Testis (tissue), 3 donors: ENCODE data around the gene PITPNC1. TPM values are rescaled to one million over a fixed set of nuclear protein-coding genes. Genes with fewer than 3 reads are reported as not detected.
"Not testable (repeated sequence)": the region's sequence is repeated elsewhere in the genome, so short reads cannot be mapped to it uniquely, and the experiment has no call there.

Experiments used
- DNase-seq: peaks from one replicate; pipeline ENCODE4 v3.0.0-alpha.2; 2019
- H3K27ac ChIP-seq, 2 donors: fragments of 200-600 bp; sonication (generic); one replicate each; pipeline ENCODE4 v1.5.1; 2019
- H3K27me3 ChIP-seq: fragments of 200-600 bp; sonication (generic); one replicate; pipeline ENCODE4 v1.5.1; 2019
- H3K36me3 ChIP-seq: fragments of 200-600 bp; sonication (generic); one replicate; pipeline ENCODE4 v1.5.1; 2017; ENCODE audit warnings: low read depth; ENCODE audit errors: missing control alignments
- H3K4me1 ChIP-seq: fragments of 200-600 bp; sonication (generic); one replicate; pipeline ENCODE4 v1.5.1; 2019
- H3K4me3 ChIP-seq, 2 donors: fragments of 200-600 bp; sonication (generic); one replicate each; pipeline ENCODE4 v1.5.1; 2017 to 2019
- H3K9me3 ChIP-seq: fragments of 200-600 bp; sonication (generic); one replicate; pipeline ENCODE4 v1.5.1; 2017
- POLR2A ChIP-seq: fragments of 450-650 bp; IDR thresholded peaks from one replicate; pipeline ENCODE4 v1.6.1; 2017; ENCODE audit warnings: antibody characterized with exemption, mild to moderate bottlenecking, moderate library complexity
- WGBS, 2 donors: methylation state at CpG; one replicate each; pipeline ENCODE4 v1.1.5; 2018; 5-methylcytosine and 5-hydroxymethylcytosine counted together
- intact Hi-C: fragments of 100-400 bp; cut with DNase I; formaldehyde crosslinking; loops from one replicate; pipeline ENCODE4 v1.15.1; 2023; ENCODE audit warnings: low total_unique reads
- polyA plus RNA-seq: library from polyadenylated mRNA; stranded (reverse); fragments of 350-450 nt; fragmentation: Illumina TruSeq; extraction: RNeasy Lipid Tissue Mini Kit (QIAGEN cat#74804); gene quantifications from one replicate; pipeline ENCODE4 v1.2.3, GENCODE V29; 2014; ENCODE audit warnings: low read depth, low replicate concordance; ENCODE audit not compliant: insufficient read depth
- total RNA-seq, 2 donors: library from RNA; depleted of rRNA; stranded (reverse); fragments of >200 nt; gene quantifications; one replicate each; pipeline ENCODE4 v1.2.3, GENCODE V29; 2016
- TF ChIP-seq, protein P1 (sequence below), 3 experiments: fragments of 450-650 bp in 2 of 3; fragments of 200-600 bp in 1 of 3; sonication (generic) in 1 of 3; IDR thresholded peaks; one replicate each; pipeline ENCODE4 v1.5.1; 2016 to 2019; ENCODE audit warnings: antibody characterized with exemption in 3 of 3, mild to moderate bottlenecking in 2 of 3, moderate library complexity in 1 of 3

Gene PITPNC1
- total and polyA plus RNA-seq, 3 donors from 2014 or later: 8.3 to 12.8 (median 12.2) TPM

DNA sequence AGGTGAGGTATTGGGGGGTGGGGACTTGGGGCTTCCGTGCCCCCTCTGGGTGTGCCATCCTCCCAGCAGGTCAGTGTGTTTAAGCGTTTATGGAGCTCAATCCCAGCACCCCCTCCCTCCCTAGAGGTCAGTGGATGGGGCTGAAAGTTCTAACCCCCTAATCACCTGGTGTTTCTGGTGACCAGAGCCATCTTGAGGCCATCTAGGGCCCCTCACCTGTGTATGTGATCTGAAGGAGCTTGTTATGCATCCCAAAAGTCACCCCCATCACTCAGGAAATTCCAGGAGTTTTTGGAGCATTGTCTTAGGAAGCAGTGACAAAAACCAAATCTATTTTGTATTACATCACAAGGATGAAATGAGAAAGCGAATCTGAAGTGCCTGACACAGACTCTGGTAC is 272.8 kb downstream of the PITPNC1 start:
- no peaks in the 10 kb centered on the region for H3K36me3 ChIP-seq
- DNase-seq: no peak
- WGBS, 2 donors: 93 to 95% methylated on average over 3 of the region's 3 CpGs
- H3K27me3 ChIP-seq: no peaks in the 10 kb centered on the region
- no peak overlapping the region for H3K4me3 ChIP-seq
- no peak overlapping the region for H3K27ac ChIP-seq
- intact Hi-C loops: no loop called here
- H3K9me3 ChIP-seq: no peaks in the 10 kb centered on the region
- peaks cover 5% of the 10 kb centered on the region for H3K4me1 ChIP-seq
- TF ChIP-seq, protein P1, sequence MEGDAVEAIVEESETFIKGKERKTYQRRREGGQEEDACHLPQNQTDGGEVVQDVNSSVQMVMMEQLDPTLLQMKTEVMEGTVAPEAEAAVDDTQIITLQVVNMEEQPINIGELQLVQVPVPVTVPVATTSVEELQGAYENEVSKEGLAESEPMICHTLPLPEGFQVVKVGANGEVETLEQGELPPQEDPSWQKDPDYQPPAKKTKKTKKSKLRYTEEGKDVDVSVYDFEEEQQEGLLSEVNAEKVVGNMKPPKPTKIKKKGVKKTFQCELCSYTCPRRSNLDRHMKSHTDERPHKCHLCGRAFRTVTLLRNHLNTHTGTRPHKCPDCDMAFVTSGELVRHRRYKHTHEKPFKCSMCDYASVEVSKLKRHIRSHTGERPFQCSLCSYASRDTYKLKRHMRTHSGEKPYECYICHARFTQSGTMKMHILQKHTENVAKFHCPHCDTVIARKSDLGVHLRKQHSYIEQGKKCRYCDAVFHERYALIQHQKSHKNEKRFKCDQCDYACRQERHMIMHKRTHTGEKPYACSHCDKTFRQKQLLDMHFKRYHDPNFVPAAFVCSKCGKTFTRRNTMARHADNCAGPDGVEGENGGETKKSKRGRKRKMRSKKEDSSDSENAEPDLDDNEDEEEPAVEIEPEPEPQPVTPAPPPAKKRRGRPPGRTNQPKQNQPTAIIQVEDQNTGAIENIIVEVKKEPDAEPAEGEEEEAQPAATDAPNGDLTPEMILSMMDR (IDR thresholded peaks at IDR 0.05): no peak
- TF ChIP-seq POLR2A: no peak

DNA sequence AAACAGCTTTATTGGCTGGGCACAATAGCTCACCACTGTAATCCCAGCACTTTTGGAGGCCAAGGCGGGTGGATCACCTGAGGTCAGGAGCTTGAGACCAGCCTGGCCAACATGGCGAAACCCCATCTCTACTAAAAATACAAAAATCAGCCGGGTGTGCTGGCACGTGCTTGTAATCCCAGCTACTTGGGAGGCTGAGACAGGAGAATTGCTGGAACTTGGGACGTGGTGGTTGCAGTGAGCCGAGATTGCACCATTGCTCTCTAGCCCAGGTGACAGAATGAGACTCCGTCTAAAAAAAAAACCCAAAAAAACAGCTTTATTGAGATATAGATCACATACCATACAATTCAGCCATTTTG is 274.1 kb downstream of the PITPNC1 start:
- H3K36me3 ChIP-seq, H3K9me3 ChIP-seq, H3K4me3 ChIP-seq, H3K4me1 ChIP-seq, H3K27ac ChIP-seq, DNase-seq, intact Hi-C loops, H3K27me3 ChIP-seq: not testable (repeated sequence)
- WGBS, 2 donors: 82 to 89% methylated on average over 7 of the region's 7 CpGs

DNA sequence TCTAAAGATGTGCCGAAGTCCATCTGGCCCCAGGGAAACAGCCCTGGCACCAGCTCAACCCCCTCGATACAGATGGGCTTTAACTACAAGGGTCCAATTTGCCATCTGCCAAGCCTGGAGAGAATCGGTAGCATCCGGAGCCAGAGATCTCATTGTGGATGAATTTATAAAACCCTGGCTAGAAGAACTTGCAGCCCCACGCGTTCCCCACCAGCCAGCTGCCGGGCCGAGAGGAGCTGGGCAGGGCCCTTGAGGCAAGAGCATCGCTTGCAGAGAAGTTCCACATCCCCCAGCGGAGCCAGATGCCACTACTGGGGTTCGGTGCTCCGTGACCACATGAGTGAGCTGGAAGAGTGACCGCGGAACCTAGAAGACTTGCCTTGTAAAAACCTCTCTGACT is 275.4 kb downstream of the PITPNC1 start:
- H3K36me3 ChIP-seq: no peaks in the 10 kb centered on the region
- peaks cover 5% of the 10 kb centered on the region for H3K4me1 ChIP-seq
- no peak for DNase-seq
- H3K4me3 ChIP-seq: no peak overlapping the region
- H3K27me3 ChIP-seq: no peaks in the 10 kb centered on the region
- intact Hi-C loops: no loop called here
- H3K9me3 ChIP-seq: no peaks in the 10 kb centered on the region
- TF ChIP-seq, protein P1 (IDR thresholded peaks at IDR 0.05): no peak
- no peak for TF ChIP-seq POLR2A
- no peak overlapping the region for H3K27ac ChIP-seq
- WGBS, 2 donors: 94 to 98% methylated on average over 12 to 14 of the region's 14 CpGs

DNA sequence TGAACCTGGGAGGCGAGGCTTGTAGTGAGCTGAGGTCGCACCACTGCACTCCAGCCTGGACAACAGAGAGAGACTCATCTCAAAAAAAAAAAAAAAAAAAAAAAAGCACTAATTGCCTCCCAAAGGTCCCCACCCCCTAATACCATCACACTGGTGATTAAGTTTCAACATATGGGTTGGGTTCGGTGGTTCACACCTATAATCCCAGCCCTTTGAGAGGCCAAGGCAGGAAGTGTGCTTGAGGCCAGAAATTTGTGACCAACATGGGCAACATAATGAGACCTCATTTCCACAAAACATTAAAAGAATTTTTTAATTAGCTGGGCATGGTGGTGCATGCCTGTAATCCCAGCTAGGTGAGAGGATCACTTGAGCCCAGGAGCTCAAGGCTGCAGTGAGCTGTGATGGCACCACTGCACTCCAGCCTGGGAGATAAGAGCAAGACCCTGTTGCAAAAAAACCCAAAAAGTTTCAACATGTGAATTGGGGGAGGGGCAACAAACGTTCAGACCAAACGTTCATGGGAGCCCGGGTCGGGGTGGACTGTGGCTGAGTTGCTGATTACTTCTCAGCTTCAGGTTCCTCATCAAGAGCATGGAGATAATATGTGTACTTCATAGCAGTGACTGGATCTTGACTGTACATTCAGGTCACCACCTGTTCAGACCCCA is 278.5 kb downstream of the PITPNC1 start:
- TF ChIP-seq POLR2A: no peak
- TF ChIP-seq, protein P1 (IDR thresholded peaks at IDR 0.05): no peak
- H3K4me1 ChIP-seq: no peaks in the 10 kb centered on the region
- WGBS, 2 donors: 77 to 84% methylated on average over 4 to 7 of the region's 7 CpGs
- DNase-seq: no peak
- no peak overlapping the region for H3K4me3 ChIP-seq
- H3K27me3 ChIP-seq: no peaks in the 10 kb centered on the region
- intact Hi-C loops: no loop called here
- no peaks in the 10 kb centered on the region for H3K9me3 ChIP-seq
- H3K36me3 ChIP-seq: no peaks in the 10 kb centered on the region
- H3K27ac ChIP-seq: no peak overlapping the region

DNA sequence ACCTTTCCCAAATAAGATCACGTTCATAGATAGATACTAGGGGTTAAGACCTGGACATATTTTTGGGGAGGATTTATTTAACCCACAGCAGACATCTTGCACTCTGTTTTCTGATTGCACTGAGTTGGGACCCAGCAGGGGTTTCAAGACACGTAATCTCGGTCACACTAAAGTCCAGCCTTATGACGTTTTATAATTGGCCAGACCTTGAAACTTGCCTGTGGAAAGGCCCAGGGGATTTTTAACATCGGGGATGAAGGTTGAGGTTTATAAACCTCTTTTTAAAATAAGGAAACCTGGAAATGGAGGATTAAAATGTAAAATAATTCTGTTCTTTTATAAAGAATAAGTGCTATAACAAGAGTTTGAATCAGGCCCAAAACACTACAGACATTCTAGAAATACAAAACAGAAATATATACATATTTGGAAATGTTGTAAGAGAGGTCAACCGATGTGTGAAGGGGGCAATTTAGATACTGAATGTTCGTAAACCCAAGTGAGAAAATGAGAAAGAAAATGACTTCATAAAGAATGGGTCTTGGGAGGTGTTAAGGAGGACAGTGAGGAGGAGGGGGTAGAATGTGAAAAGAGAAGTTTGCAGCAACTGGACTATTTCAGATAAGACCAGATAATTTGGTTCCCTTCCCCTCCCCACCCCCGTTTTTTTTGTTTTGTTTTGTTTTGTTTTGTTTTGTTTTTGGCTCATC is 279.6 kb downstream of the PITPNC1 start:
- Histone ChIP-seq H3K4me1 (no peaks in the 10 kb centered on the region), H3K36me3 (no peaks in the 10 kb centered on the region), H3K27ac (no peak overlapping the region), H3K27me3 (no peaks in the 10 kb centered on the region), H3K4me3 (no peak overlapping the region), H3K9me3 (no peaks in the 10 kb centered on the region)
- WGBS, 2 donors: 66 to 74% methylated on average over 8 of the region's 8 CpGs
- intact Hi-C loops: no loop called here
- DNase-seq: no peak
- TF ChIP-seq, protein P1 (IDR thresholded peaks at IDR 0.05): no peak
- no peak for TF ChIP-seq POLR2A
